B cell (primary cell): ENCODE measurements around the gene BPIFB1. TPM values are rescaled to one million over a fixed set of nuclear protein-coding genes. Genes with fewer than 3 reads are reported as not detected.

Source experiments
- ATAC-seq: fragments of 200-7000 bp; cut with Tn5 transposase; one replicate; pipeline ENCODE4 v1.10.0; 2021; ENCODE audit warnings: low read depth, mild to moderate bottlenecking, moderate number of reproducible peaks, moderate library complexity
- CTCF ChIA-PET: fragments of 350-600 bp; sonication (Branson Sonifier 250); formaldehyde crosslinking; loops from one replicate; lab custom pipeline; 2021; ENCODE audit warnings: antibody characterized with exemption, inconsistent platforms; lab: Charles Lee
- POLR2A ChIA-PET: fragments of 350-600 bp; sonication (Branson Sonifier 250); formaldehyde crosslinking; loops from one replicate; lab custom pipeline; 2021; ENCODE audit warnings: antibody characterized with exemption; lab: Charles Lee
- DNase-seq: peaks from one replicate; pipeline ENCODE4 v3.0.0; 2013
- H2AFZ ChIP-seq: 2 replicates; pipeline ENCODE4 v1.6.1; 2012; ENCODE audit warnings: mild to moderate bottlenecking, low read depth, low read length; ENCODE audit not compliant: insufficient read depth, poor library complexity, severe bottlenecking
- H3K27ac ChIP-seq, 2 donors: 1 replicate in 1 of 2; 2 replicates in 1 of 2; pipeline ENCODE4 v1.5.1; 2012 to 2013; ENCODE audit warnings: low read length in 2 of 2, mild to moderate bottlenecking in 2 of 2, moderate library complexity in 1 of 2
- H3K27me3 ChIP-seq, 4 experiments: fragments of 200-600 bp in 1 of 4; sonication (generic) in 1 of 4; replicated peaks in 1 of 4; 1 replicate in 2 of 4; 2 replicates in 2 of 4; pipeline versions ENCODE4 v1.6.1 to v1.7.0; 2013 to 2016; ENCODE audit warnings: low read length in 3 of 4, mild to moderate bottlenecking in 2 of 4, mixed read lengths in 1 of 4, moderate library complexity in 1 of 4; ENCODE audit not compliant: insufficient read depth in 4 of 4, control insufficient read depth in 3 of 4; ENCODE audit errors: control extremely low read depth in 1 of 4
- H3K36me3 ChIP-seq, 2 experiments: replicated peaks in 1 of 2; 1 replicate in 1 of 2; 2 replicates in 1 of 2; pipeline versions ENCODE4 v1.6.1 to v1.7.1; 2013; ENCODE audit warnings: low read length in 1 of 2; ENCODE audit not compliant: insufficient read depth in 2 of 2, control insufficient read depth in 1 of 2; ENCODE audit errors: control extremely low read depth in 1 of 2, extremely low read depth in 1 of 2
- H3K4me1 ChIP-seq, 2 donors: fragments of 200-600 bp in 1 of 2; sonication (generic) in 1 of 2; 1 replicate in 1 of 2; 2 replicates in 1 of 2; pipeline versions ENCODE4 v1.5.1 to v1.6.1; 2013 to 2017; ENCODE audit warnings: low read length in 2 of 2; ENCODE audit not compliant: control insufficient read depth in 2 of 2, insufficient read depth in 2 of 2
- H3K4me2 ChIP-seq: replicated peaks from 2 replicates; pipeline ENCODE3; 2012; ENCODE audit warnings: mild to moderate bottlenecking, low read depth, low read length; ENCODE audit not compliant: poor library complexity, severe bottlenecking
- H3K4me3 ChIP-seq, 5 experiments: fragments of 200-600 bp in 1 of 5; sonication (generic) in 1 of 5; 1 replicate in 3 of 5; 2 replicates in 2 of 5; pipeline versions ENCODE4 v1.5.1 to v1.7.0; 2011 to 2016; ENCODE audit warnings: low read length in 4 of 5, mild to moderate bottlenecking in 4 of 5, low read depth in 2 of 5, control low read depth in 1 of 5, moderate library complexity in 1 of 5; ENCODE audit not compliant: insufficient read depth in 1 of 5; ENCODE audit errors: control extremely low read depth in 1 of 5, extremely low read depth in 1 of 5
- H3K79me2 ChIP-seq: fragments of 200-600 bp; sonication (generic); one replicate; pipeline ENCODE4 v1.6.0; 2016; ENCODE audit warnings: low read length; ENCODE audit not compliant: control insufficient read depth, insufficient read depth
- H3K9ac ChIP-seq: fragments of 200-600 bp; sonication (generic); 2 replicates; pipeline ENCODE4 v1.6.1; 2017; ENCODE audit warnings: mild to moderate bottlenecking, low read length, moderate library complexity
- H3K9me3 ChIP-seq, 3 donors: one replicate each; pipeline versions ENCODE4 v1.6.1 to v1.7.1; 2013; ENCODE audit warnings: low read length in 2 of 3; ENCODE audit not compliant: control insufficient read depth in 2 of 3, insufficient read depth in 1 of 3; ENCODE audit errors: control extremely low read depth in 1 of 3
- H4K20me1 ChIP-seq: 2 replicates; pipeline ENCODE4 v1.6.0; 2012; ENCODE audit warnings: mild to moderate bottlenecking, low read length; ENCODE audit not compliant: insufficient read depth, control insufficient read depth, poor library complexity, severe bottlenecking
- H3K27ac Mint-ChIP-seq: one replicate; pipeline ENCODE4 v1.8.0; 2021; ENCODE audit warnings: mixed read lengths
- H3K27me3 Mint-ChIP-seq: one replicate; pipeline ENCODE4 v1.8.0; 2021; ENCODE audit warnings: mixed read lengths
- H3K4me1 Mint-ChIP-seq: one replicate; pipeline ENCODE4 v1.8.0; 2021; ENCODE audit warnings: mixed read lengths
- H3K4me3 Mint-ChIP-seq: one replicate; pipeline ENCODE4 v1.8.0; 2021; ENCODE audit warnings: mixed read lengths
- H3K9me3 Mint-ChIP-seq: one replicate; pipeline ENCODE4 v1.8.0; 2022; ENCODE audit warnings: mixed read lengths; ENCODE audit not compliant: insufficient read depth
- EZH2 ChIP-seq: IDR thresholded peaks from 2 replicates; pipeline ENCODE4 v1.6.1; 2012; ENCODE audit warnings: borderline replicate concordance, low read depth, mild to moderate bottlenecking, moderate library complexity, low read length; ENCODE audit not compliant: insufficient read depth, poor library complexity, severe bottlenecking
- WGBS: methylation state at CpG from one replicate; pipeline ENCODE4 v1.1.5; 2013; ENCODE audit warnings: missing lambda C conversion rate; ENCODE audit not compliant: insufficient coverage; 5-methylcytosine and 5-hydroxymethylcytosine counted together
- intact Hi-C: fragments of 100-400 bp; cut with micrococcal nuclease; formaldehyde crosslinking; loops from one replicate; pipeline ENCODE4 v1.10.0; 2022
- polyA plus RNA-seq: library from polyadenylated mRNA; depleted of rRNA; stranded (reverse); fragments of >200 nt; gene quantifications from 2 replicates; pipeline ENCODE4 v1.2.3, GENCODE V29; 2012
- total RNA-seq, 2 donors: library from RNA; stranded (reverse); fragments of 120-200 nt in 1 of 2; gene quantifications; 1 replicate in 1 of 2; 2 replicates in 1 of 2; pipeline versions ENCODE4 v1.2.3 to v1.2.4, GENCODE V29; 2013 to 2022
- TF ChIP-seq, protein P1 (sequence below): fragments of 200-600 bp; IDR thresholded peaks from one replicate; pipeline ENCODE4 v1.8.0; 2022; ENCODE audit warnings: antibody characterized with exemption, mild to moderate bottlenecking

BPIFB1 gene
- total and polyA plus RNA-seq, 2 donors (not counting 1 experiment from before 2014, with no cell fraction given), result not detected

DNA sequence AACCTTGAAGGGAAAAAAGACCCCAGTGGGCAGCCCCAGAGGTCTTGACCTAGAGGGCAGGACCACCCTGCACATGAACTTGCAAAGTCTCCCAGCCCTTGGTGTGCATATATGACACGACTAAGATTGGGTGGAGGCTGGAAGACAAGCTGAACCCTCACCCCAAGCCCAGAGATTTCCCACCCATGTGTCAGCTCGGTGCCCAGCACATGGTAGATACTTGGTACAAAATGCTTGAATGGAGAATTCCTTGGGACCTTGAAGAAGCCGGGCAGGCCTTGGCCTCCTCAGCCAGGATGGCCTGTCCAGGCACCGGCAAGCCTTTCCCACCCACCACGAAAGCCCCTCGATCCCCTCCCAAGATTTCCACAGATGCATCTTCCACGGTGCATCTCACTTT, 50.6 kb downstream of the BPIFB1 start:
- H3K27me3 Mint-ChIP-seq, result peaks cover 13% of the 10 kb centered on the region
- H3K27me3 ChIP-seq, result peaks cover 0 to 12% (median 0%) of the 10 kb centered on the region in 4 experiments
- intact Hi-C loops, result no loop called here
- H3K79me2 ChIP-seq, result no peaks in the 10 kb centered on the region
- TF ChIP-seq, protein P1, sequence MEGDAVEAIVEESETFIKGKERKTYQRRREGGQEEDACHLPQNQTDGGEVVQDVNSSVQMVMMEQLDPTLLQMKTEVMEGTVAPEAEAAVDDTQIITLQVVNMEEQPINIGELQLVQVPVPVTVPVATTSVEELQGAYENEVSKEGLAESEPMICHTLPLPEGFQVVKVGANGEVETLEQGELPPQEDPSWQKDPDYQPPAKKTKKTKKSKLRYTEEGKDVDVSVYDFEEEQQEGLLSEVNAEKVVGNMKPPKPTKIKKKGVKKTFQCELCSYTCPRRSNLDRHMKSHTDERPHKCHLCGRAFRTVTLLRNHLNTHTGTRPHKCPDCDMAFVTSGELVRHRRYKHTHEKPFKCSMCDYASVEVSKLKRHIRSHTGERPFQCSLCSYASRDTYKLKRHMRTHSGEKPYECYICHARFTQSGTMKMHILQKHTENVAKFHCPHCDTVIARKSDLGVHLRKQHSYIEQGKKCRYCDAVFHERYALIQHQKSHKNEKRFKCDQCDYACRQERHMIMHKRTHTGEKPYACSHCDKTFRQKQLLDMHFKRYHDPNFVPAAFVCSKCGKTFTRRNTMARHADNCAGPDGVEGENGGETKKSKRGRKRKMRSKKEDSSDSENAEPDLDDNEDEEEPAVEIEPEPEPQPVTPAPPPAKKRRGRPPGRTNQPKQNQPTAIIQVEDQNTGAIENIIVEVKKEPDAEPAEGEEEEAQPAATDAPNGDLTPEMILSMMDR, result no peak
- TF ChIP-seq EZH2, result no peak
- DNase-seq, result no peak
- no peak for ATAC-seq
- H4K20me1 ChIP-seq, result no peaks in the 10 kb centered on the region
- no peaks in the 10 kb centered on the region for H3K36me3 ChIP-seq
- H3K27ac ChIP-seq, result no peak overlapping the region
- peaks cover 3 to 11% of the 10 kb centered on the region in 2 donors for H3K4me1 ChIP-seq
- H3K4me1 Mint-ChIP-seq, result peaks cover 12% of the 10 kb centered on the region
- H3K4me2 ChIP-seq, result no peak overlapping the region
- no peak overlapping the region for H3K9ac ChIP-seq
- ChIA-PET CTCF (no interaction called here), POLR2A (no interaction called here)
- H3K4me3 Mint-ChIP-seq, result no peak overlapping the region
- 87% methylated on average over 3 of the region's 7 CpGs for WGBS
- H3K4me3 ChIP-seq, result no peak overlapping the region
- peaks cover 3% of the 10 kb centered on the region for H3K9me3 Mint-ChIP-seq
- H3K9me3 ChIP-seq, result no peaks in the 10 kb centered on the region
- no peak overlapping the region for H3K27ac Mint-ChIP-seq
- no peak overlapping the region for H2AFZ ChIP-seq

DNA sequence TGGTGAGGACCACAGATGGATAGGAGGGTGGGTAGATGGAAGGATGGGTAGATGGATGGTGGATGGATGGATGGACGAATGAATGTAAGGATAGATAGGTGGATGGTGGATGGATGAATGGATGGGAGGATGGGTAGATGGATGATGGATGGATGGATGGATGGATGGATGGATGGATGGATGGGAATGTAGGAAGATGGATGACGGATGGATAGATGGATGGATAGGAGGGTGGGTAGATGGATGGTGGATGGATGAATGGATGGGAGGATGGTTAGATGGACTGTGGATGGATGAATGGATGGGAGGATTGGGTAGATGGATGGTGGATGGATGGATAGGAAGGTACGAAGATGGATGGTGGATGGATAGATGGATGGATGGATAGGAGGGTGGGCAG, 51.1 kb downstream of the BPIFB1 start:
- peaks cover 3 to 11% of the 10 kb centered on the region in 2 donors for H3K4me1 ChIP-seq
- no peak overlapping the region for H3K4me2 ChIP-seq
- H3K27ac ChIP-seq, result no peak overlapping the region
- no peak overlapping the region for H3K9ac ChIP-seq
- H3K4me3 ChIP-seq, result no peak overlapping the region
- H3K36me3 ChIP-seq, result no peaks in the 10 kb centered on the region
- H3K9me3 ChIP-seq, result no peaks in the 10 kb centered on the region
- TF ChIP-seq EZH2, result no peak
- TF ChIP-seq, protein P1, result no peak
- ChIA-PET POLR2A (no interaction called here), CTCF (no interaction called here)
- ATAC-seq, result no peak
- H3K27me3 ChIP-seq, result peaks cover 0 to 12% (median 0%) of the 10 kb centered on the region in 4 experiments
- H3K79me2 ChIP-seq, result no peaks in the 10 kb centered on the region
- Mint-ChIP-seq H3K27ac (no peak overlapping the region), H3K9me3 (peaks cover 3% of the 10 kb centered on the region), H3K4me1 (peaks cover 12% of the 10 kb centered on the region), H3K4me3 (no peak overlapping the region), H3K27me3 (peaks cover 9% of the 10 kb centered on the region)
- DNase-seq, result no peak
- no peaks in the 10 kb centered on the region for H4K20me1 ChIP-seq
- WGBS, result 71% methylated on average over 2 of the region's 3 CpGs
- H2AFZ ChIP-seq, result no peak overlapping the region
- intact Hi-C loops, result no loop called here
